Karpas-422 (cell line): Measurements from ENCODE around the gene ADRA2B. TPM values are rescaled to one million over a fixed set of nuclear protein-coding genes. Genes with fewer than 3 reads are reported as not detected.

ENCODE experiments used
- DNase-seq: peaks from one replicate; pipeline ENCODE4 v3.0.0-alpha.2; 2015
- H2AFZ ChIP-seq: fragments of 200-600 bp; sonication (generic); 2 replicates; pipeline ENCODE4 v1.6.1; 2014; ENCODE audit warnings: antibody characterized with exemption, low read length, mixed read lengths
- H3K27ac ChIP-seq: fragments of 200-600 bp; sonication (generic); 2 replicates; pipeline ENCODE4 v1.5.1; 2014; ENCODE audit warnings: mild to moderate bottlenecking, low read length, moderate library complexity
- H3K27me3 ChIP-seq: fragments of 200-600 bp; sonication (generic); 2 replicates; pipeline ENCODE4 v1.6.1; 2014; ENCODE audit warnings: low read length, mixed read lengths
- H3K36me3 ChIP-seq: fragments of 200-600 bp; sonication (generic); 2 replicates; pipeline ENCODE4 v1.6.1; 2014; ENCODE audit warnings: low read length, mixed read lengths; ENCODE audit not compliant: insufficient read depth
- H3K4me1 ChIP-seq: fragments of 200-600 bp; sonication (generic); 2 replicates; pipeline ENCODE4 v1.6.1; 2014; ENCODE audit warnings: mild to moderate bottlenecking, low read length, mixed read lengths
- H3K4me2 ChIP-seq: fragments of 200-600 bp; sonication (generic); 2 replicates; pipeline ENCODE4 v1.6.1; 2014; ENCODE audit warnings: low read length, low read depth, mild to moderate bottlenecking; ENCODE audit not compliant: poor library complexity, severe bottlenecking
- H3K4me3 ChIP-seq: fragments of 200-600 bp; sonication (generic); 2 replicates; pipeline ENCODE4 v1.5.1; 2014; ENCODE audit warnings: mild to moderate bottlenecking, antibody characterized with exemption, low read length, mixed read lengths
- H3K79me2 ChIP-seq: fragments of 200-600 bp; sonication (generic); 2 replicates; pipeline ENCODE4 v1.6.1; 2014; ENCODE audit warnings: mild to moderate bottlenecking, low read length, mixed read lengths
- H3K9ac ChIP-seq: fragments of 200-600 bp; sonication (generic); 2 replicates; pipeline ENCODE4 v1.6.0; 2014; ENCODE audit warnings: low read length
- H3K9me2 ChIP-seq: fragments of 200-600 bp; sonication (generic), shearing (Covaris generic); replicated peaks from 2 replicates; pipeline ENCODE4 v1.6.0; 2014; ENCODE audit warnings: mild to moderate bottlenecking, low read length, moderate library complexity; ENCODE audit not compliant: insufficient read depth
- H3K9me3 ChIP-seq: fragments of 300-700, 200-600 bp; sonication (generic); 2 replicates; pipeline ENCODE4 v1.6.1; 2014; ENCODE audit warnings: low read length, mixed read lengths
- H4K20me1 ChIP-seq: fragments of 200-600 bp; sonication (generic); 2 replicates; pipeline ENCODE4 v1.6.1; 2014; ENCODE audit warnings: mild to moderate bottlenecking, antibody characterized with exemption, low read length, low read depth; ENCODE audit not compliant: insufficient read depth
- total RNA-seq: library from RNA; depleted of rRNA; stranded (reverse); fragments of >200 nt; shearing (Covaris generic); gene quantifications from 2 replicates; pipeline ENCODE4 v1.2.3, GENCODE V29; 2014; ENCODE audit warnings: low replicate concordance

ADRA2B gene
- total RNA-seq, 1 experiment from 2014 or later: not detected

- no peaks in the 10 kb centered on the region for H3K36me3 ChIP-seq
- no peak for DNase-seq
- no peaks in the 10 kb centered on the region for H3K79me2 ChIP-seq
- H3K9me3 ChIP-seq: no peaks in the 10 kb centered on the region
- H3K27me3 ChIP-seq: no peaks in the 10 kb centered on the region
- H3K9me2 ChIP-seq: no peaks in the 10 kb centered on the region
- H3K4me1 ChIP-seq: peaks cover 34% of the 10 kb centered on the region
- no peak overlapping the region for H3K4me3 ChIP-seq
- H3K9ac ChIP-seq: no peak overlapping the region
- H2AFZ ChIP-seq: no peak overlapping the region
- no peaks in the 10 kb centered on the region for H4K20me1 ChIP-seq
- H3K4me2 ChIP-seq: no peak overlapping the region
- H3K27ac ChIP-seq: no peak overlapping the region
Observed at GRCh38 chr2:96152304-96153161, 36.2 kb upstream of the ADRA2B start.

DNA sequence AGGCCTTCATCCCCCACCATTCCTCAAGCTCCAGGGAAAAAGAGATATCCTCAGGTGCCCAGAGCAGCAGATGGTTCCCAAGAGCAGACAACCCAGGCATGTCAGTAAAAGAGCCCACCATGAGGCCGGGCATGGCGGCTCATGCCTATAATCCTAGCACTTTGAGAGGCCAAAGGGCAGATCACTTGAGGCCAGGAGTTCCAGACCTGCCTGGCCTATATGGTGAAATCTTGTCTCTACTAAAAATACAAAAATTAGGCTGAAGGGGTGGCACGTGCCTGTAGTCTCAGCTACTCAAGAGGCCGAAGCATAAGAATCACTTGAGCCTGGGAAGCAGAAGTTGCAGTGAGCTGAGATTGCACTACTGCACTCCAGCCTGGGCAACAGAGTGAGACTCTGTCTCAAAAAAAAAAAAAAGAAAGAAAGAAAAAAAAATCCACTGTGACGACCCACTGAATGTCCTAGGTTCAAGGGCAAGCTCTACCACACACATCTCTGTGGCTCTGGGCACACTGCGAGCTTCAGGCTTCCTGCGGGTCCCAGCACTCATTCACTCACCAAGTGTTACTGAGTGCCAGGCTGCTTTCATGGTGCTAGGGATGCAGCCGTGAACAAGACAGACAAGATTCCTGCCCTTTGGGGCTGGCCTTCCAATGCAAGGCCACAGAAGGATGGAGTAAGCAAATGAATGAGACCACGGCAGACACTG, 35.4 kb upstream of the ADRA2B start:
- no peak overlapping the region for H2AFZ ChIP-seq
- no peaks in the 10 kb centered on the region for H3K27me3 ChIP-seq
- no peak overlapping the region for H3K4me3 ChIP-seq
- no peak overlapping the region for H3K9ac ChIP-seq
- no peak overlapping the region for H3K27ac ChIP-seq
- H3K4me1 ChIP-seq: peaks cover 34% of the 10 kb centered on the region
- no peaks in the 10 kb centered on the region for H3K79me2 ChIP-seq
- no peak for DNase-seq
- no peaks in the 10 kb centered on the region for H3K9me3 ChIP-seq
- no peaks in the 10 kb centered on the region for H3K36me3 ChIP-seq
- H3K4me2 ChIP-seq: no peak overlapping the region
- H3K9me2 ChIP-seq: no peaks in the 10 kb centered on the region
- H4K20me1 ChIP-seq: no peaks in the 10 kb centered on the region

GRCh38 chr2:96150791-96151594, 34.6 kb upstream of the ADRA2B start:
- Histone ChIP-seq H3K9me2 (no peaks in the 10 kb centered on the region), H3K79me2 (no peaks in the 10 kb centered on the region), H3K27ac (no peak overlapping the region), H3K4me2 (no peak overlapping the region), H2AFZ (no peak overlapping the region), H3K4me1 (peaks cover 34% of the 10 kb centered on the region), H3K27me3 (no peaks in the 10 kb centered on the region), H3K4me3 (no peak overlapping the region), H3K36me3 (no peaks in the 10 kb centered on the region), H3K9me3 (no peaks in the 10 kb centered on the region), H3K9ac (no peak overlapping the region), H4K20me1 (no peaks in the 10 kb centered on the region)
- DNase-seq: no peak

DNA sequence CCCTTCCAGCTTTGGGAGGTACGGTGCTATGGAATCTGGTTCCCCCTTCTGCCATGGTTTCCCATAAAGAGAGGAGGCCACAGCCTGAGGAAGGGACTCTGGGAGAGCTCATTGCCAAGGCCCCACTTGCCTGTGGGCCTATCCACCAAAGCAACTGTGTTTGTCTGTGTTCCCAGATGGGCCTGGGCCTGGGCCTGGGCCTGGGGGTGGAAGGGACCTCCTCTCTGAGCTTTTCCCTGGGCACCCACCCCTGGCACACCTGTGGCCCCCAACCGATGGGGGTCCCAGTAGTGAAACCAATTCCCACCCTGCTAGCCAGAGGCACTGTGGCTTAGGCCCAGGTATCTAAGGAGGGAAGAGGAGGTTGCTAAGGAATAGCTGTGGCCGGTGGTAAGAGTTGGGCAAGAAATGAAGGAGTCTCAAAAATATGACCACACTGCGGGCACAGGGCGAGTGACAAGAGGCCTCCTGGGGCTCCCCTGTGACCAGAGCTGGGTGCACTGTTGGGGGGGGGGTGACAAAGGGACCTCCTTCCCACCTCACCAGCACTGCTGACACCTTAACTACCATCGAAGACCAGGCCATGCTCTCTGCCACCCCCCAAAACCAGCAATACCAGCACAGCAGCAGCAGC, 33.8 kb upstream of the ADRA2B start:
- Histone ChIP-seq H2AFZ (no peak overlapping the region), H3K4me2 (no peak overlapping the region), H3K4me3 (no peak overlapping the region), H3K27ac (no peak overlapping the region), H4K20me1 (no peaks in the 10 kb centered on the region), H3K79me2 (no peaks in the 10 kb centered on the region), H3K9me3 (no peaks in the 10 kb centered on the region), H3K36me3 (no peaks in the 10 kb centered on the region), H3K4me1 (peaks cover 40% of the 10 kb centered on the region), H3K9me2 (no peaks in the 10 kb centered on the region), H3K9ac (no peak overlapping the region), H3K27me3 (no peaks in the 10 kb centered on the region)
- no peak for DNase-seq

- Histone ChIP-seq H3K27ac (peak overlapping the region; percentile 16), H3K4me1 (peaks cover 47% of the 10 kb centered on the region), H3K79me2 (peaks cover 7% of the 10 kb centered on the region), H3K36me3 (peaks cover 7% of the 10 kb centered on the region), H3K9me3 (no peaks in the 10 kb centered on the region), H3K9ac (peak overlapping the region; percentile 64), H2AFZ (peak overlapping the region; percentile 82), H4K20me1 (peaks cover 11% of the 10 kb centered on the region), H3K4me2 (peak overlapping the region; percentile 62), H3K9me2 (no peaks in the 10 kb centered on the region), H3K27me3 (no peaks in the 10 kb centered on the region), H3K4me3 (peak overlapping the region; percentile 45)
- peak; percentile 94 for DNase-seq
Observed at GRCh38 chr2:96148410-96149217, 32.2 kb upstream of the ADRA2B start.

GRCh38 chr2:96147593-96148201, 31.3 kb upstream of the ADRA2B start:
- H3K27me3 ChIP-seq: no peaks in the 10 kb centered on the region
- H2AFZ ChIP-seq: no peak overlapping the region
- peak; percentile 60 for DNase-seq
- peaks cover 56% of the 10 kb centered on the region for H3K4me1 ChIP-seq
- peaks cover 7% of the 10 kb centered on the region for H3K79me2 ChIP-seq
- H3K9me2 ChIP-seq: no peaks in the 10 kb centered on the region
- H3K36me3 ChIP-seq: peaks cover 16% of the 10 kb centered on the region
- peak overlapping the region; percentile 16 for H3K27ac ChIP-seq
- H3K9ac ChIP-seq: peak overlapping the region; percentile 96
- H3K4me3 ChIP-seq: peak overlapping the region; percentile 45; the same call in 1 of the 2 replicates
- H4K20me1 ChIP-seq: peaks cover 20% of the 10 kb centered on the region
- H3K4me2 ChIP-seq: peak overlapping the region; percentile 62
- no peaks in the 10 kb centered on the region for H3K9me3 ChIP-seq
